Stimulated activated CD8-positive, alpha-beta memory T cell treated with anti-CD3 and anti-CD28 coated beads, Interleukin-12 subunit alpha, Interleukin-12 subunit beta, amount 100 ng/mL, for 4 hours (primary cell): ENCODE data around the gene HOXB6.

ENCODE experiments used
- DNase-seq: peaks from one replicate; pipeline ENCODE4 v3.0.0-alpha.2; 2020; ENCODE audit warnings: low read depth

HOXB6 gene

DNA sequence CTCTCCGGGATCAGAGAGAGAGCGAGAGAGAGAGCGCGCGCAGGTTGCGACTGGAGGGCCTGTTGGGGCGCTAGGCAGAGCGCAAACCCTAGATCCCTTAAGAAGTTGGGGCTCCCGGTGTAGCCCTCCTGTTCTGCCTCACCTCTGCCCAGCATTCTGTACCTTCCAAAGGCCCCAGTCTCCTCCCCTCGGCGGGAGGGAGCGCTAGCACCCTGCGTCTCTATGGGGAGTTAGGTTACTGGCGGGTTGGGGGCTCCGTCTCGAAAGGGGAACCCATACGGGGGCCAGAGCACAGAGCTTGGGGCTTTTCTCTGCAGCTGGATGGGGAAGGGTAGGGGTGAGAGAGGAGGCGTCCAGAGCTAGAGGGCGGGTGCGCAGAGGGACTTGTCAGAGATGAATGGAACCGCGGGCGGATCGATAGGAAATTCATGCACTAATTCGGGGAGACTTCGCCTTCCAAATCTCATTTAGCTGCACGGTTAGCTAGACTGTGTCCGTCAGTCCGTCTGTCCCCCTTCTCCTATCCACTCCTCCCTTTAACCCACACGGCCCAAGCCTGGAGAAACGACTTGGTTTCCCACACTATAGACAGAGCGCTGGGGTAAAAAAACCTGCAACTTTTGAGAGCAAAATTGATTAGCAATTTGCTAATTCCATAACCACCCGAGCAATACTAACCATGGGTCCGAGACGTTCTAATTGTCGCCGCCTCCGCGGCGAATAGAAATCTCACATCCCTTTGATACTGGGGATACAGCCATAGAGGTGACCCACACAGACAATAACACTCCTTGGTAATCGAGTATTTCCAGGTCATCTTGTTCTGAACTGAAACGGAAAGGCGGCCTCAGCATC, 25.9 kb downstream of the HOXB6 start:
- no peak for DNase-seq

DNA sequence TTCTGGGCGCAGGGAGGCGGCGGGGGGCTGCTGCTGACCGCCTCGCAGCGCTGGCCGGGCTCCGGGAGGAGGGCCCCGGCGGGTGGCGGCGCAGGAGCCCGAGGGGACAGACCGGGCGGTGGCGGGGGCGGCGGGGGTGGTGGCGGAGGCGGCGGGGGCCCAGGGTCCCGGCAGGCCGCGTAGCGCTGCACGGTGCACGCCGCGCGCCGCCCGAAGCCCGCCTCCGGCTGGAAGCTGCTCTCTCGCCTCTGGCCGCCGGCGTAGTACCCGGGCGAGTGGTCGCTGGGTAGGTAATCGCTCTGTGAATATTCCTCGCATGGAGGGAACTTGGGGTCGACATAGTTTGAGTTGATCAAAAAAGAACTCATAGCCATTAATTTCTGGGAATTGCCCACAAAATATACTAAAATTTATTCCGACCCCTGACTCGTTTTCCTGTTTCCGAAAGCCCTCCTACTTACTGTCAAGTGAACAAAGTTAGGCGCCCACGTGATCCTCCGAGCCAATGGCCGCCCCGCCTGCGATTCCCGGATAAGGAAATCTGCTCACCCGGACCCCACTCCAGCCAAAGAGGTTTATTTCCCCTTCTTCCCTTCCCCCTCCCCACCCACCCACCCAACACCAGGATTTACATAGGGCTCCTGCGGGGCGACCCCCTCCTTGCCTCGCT, 26.7 kb downstream of the HOXB6 start, which contains the start of gene HOXB4:
Gene HOXB4 (minus strand): TSS at position 405 of the 670 bp plus-strand sequence. CDS start 31 bp downstream, at position 374.
- no peak for DNase-seq

DNA sequence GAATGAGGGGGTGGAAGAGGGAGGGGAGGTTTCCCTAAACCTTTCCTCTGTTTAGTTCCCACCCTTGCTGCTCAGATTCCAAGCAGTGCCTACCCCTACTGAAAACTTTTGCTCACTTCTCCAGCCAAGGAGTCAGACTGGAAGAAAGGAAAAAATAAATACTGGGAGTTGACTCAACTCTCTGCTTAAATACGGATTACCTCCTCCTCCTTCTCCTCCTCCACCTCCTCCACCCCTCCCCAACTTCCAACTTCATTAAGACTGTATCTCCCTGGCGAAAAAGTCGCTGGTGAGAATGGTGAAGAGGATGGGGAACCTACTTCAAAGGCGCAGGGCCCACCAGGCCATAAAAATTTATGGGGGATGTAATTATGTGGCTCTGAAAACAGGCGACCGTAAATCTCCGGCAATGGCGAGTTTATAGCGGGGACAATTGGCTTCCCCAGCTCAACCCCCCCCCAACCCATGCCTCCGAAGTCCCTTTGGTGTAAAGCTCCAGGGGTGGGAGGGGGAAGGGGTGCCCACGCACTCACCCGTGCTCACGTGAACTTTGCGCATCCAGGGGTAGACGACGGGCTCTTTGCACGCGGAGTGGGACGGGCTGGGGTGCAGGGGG, 27.3 kb downstream of the HOXB6 start:
- no peak for DNase-seq

DNA sequence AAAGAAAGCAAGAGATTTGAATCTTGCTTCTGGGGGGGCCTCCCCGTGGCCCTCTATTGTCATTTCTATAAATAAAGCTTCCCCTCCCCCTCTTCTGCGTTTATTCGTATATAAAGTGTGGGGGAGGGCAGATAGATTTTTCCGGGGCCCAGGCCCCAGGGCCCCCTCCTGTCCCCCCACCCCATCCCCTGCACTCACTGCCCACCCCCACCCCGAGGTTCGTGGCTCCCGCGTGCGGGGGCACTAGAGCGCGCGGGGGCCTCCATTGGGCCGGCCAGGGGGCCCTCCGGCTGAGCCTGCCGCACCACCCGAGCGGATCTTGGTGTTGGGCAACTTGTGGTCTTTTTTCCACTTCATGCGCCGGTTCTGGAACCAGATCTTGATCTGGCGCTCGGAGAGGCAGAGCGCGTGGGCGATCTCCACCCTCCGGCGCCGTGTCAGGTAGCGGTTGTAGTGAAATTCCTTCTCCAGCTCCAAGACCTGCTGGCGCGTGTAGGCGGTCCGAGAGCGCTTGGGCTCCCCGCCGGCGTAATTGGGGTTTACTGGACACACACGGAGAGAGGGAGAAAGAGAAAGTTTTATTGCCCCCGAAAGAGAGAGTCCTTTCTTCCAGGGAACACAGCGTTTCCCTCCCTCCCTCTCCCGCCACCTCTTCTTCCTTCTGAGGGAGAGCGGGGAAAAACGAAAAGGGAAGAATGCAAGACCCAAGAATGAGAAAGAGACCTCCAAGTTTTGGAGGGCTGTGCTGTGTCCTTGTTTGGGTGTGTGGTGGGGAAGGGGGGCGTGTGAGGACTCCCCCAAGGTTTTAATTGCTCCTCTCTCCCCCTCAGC, 28.1 kb downstream of the HOXB6 start:
- no peak for DNase-seq

DNA sequence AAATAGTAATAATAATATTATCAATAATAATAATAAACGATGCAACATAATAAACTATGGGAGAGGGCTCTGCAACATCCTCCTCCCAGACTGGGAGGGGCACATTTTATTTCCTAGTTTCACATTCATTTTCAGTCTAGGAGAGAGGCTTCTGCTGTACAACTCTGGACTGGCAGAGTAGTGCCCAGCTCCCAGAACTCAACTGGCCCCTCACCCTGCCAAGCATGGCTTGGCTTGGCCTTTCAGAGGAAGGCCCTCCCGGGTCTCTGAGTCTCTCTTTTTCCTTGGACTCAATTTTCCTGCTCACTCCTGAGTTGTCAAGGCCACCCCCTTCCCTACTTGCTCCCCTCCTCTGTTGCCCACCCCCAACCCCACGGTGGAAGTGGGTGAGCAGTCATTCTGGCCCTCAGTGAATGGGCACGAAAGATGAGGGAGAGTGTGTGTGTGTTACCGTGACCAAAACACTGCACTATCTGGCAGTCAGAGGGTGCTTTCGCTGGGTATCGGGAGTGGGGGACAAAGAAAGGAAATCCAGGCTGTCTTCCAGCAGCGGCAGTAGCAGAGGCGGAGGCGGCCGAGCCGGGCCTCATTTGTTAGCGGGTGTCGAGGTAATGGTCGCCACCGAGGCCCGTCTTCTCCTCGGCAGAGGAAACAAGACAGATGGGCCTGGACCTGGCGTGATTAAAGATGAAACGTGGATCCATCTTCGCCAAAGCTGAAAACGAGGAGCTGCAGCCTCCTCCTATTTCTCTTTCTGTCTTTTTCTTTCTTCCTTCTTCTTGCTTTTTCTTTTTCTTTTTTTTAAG, 28.9 kb downstream of the HOXB6 start:
- DNase-seq = no peak

DNA sequence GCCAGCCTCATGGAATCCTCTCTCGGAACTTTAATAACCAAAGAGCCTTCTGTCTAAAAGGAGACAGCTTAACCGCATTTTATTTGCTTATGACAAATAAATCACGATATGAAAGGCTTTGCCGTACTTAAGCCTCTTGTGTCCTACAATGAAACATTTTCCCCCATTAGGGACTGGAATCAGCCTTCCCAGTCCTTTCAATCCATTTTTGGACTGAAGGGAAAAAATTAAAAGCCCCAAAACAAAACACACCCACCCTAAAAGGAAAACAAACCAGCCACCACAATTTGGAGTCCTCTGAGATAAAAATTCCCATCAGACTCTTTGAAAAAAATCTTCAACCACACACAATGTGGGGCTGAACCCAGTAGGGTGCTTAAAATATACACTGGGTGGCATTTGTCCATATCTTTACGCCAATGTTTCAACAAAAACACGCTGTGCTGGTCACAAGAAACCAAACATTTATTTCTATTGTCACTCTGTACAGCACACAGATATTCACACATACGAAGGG, 29.7 kb downstream of the HOXB6 start:
- no peak for DNase-seq

DNA sequence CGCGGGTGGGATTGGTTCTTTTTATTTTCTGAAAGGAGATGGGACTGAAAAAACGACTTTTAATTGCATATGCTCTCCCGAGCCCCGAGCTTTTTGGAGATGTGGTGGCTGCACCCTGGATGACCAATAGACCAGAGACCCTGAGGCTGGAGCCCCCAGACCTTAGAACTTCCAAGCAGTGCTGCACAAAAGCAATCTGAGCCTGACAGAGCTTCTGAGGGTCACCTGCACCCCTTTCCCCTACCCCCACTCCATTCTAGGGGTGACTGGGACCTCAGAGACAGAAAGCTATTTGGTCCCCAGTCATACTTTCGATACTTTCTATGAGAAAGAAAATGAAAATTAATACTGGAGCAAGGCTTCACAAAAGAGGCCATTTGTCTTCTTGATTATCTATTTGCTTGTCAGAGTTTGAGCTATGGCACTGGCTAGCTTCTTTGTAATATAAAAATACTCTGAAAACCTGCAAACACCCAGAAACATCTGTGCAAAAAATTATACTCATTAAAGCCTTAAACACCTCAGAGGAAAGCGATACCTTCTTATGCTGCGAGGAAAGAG, 30.2 kb downstream of the HOXB6 start:
- DNase-seq = no peak

DNA sequence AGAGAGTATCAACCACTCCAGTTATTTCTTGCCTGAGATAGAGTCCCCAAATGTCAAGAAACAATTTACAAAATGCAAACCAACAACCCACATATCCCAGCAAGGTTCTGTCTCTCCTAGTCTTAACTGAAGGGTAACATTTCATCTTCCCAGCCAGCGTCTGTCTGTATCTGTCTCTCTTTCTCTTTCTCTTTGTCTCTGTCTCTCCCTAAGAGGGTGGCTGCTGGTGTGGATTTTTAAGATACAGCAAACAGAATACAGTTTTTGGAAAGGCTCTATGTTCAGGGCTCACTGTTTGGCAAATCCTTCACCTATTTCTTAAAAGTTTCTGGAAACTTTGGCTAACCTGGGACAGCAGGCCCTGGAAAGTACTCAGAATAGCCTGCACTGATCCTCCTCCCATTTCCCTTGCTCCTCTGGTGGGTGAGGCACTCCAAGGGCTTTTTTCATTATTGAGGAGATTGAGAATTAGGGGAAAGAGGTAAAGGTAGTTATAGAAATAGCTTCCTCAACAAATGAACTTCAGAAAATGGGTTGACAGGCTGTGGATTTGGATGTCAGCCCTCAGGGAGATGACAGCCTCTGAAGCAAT, 32.9 kb downstream of the HOXB6 start:
- no peak for DNase-seq

DNA sequence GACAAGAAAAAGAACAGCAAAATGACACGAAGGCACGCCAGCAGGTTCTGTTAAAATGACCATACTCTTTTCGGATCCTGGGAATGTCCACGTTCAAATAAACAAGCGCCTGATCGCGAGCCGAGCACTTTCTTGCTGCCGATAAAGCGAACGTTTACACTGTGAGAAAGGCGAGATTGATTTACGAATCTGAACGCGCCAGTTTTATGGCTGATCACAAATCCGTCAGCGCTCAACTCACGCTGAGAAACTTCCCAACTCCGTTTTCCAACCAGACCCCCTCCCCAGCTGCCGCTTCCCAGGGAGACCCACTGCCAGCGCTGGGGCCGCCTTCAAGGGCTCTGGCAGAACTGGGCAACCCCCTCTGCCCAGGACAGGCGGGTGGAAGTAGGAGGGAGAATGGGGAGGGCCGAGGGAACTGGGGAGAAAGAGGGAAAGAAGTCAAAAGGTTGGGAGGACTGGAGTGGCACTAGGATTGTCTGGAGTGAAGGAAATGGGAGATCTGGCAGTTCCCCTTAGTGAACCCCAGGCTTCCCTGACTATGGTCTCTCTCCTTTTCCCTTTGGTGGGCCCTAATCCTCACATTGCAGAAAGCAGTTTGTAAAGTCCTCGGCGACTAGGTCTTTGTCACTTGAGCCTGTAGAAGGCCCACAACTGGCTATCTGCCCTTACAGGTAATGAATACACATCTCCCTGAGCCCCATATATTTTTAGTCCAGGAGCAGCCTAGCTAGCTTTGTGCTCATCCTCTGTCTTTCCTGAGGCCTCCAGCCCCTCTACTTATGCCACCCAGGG, 33.6 kb downstream of the HOXB6 start:
- no peak for DNase-seq

DNA sequence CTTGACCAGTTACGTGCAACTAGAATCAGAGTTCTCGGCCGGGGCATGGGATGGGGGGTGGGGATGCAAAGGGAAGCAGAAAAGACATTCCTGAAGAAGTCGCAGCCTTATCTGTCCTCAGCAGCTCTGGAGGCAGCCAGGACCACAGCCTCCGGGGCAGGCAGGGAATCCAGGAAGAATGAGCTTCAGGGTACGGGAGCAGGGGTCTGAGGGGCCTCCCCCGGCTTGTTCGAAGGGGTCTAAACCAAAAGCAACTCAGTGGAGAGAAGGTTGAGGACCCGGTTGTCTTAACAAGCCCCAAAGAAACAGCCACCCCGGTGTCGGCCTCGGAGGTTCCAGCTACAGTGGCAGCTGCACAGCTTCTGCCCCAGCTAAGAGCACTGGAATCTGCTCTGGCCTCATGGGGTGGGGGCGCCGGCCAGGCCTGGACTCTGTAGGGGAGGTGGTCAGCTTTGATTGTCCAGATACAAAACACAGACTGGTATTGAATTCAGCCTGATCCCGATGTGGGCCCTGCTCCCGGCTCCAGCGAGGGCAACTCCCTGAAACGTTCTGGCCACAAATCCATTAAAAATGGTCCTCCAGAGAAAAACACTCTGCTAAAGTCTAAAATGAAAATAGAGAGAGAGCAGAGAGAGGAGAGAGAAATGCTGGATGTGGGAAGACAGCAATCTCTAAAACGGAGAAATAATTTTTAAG, 34.3 kb downstream of the HOXB6 start:
- no peak for DNase-seq

DNA sequence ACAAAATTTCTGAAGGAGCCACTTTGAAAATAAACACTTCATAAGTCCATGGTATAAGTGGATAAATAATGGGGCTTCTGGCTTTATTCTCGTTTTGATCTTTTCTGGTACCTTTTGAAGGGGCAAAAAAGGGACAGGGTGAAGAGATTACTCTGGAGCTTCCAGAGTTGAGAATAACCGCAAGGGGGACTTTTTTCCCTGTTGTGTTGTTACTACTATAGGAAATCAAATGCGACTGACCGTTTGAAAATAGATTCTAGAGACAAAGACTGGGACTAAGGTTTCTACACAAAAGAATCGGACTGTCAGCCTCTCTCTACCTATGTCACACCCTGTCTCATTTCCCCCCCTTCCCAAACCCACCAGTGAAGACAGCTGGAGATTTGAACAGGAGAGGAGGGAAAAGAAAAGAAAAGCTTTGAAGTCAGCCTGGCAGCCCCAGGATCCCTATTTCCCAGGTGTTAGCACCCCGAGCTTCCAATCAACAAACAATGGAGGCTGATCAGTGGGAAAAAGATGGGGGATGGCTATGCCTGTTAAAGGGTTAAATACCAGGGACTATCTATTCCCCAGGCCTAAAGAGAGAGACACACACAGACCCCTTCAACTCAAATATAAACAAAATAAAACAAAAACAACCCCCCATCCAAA, 35.0 kb downstream of the HOXB6 start:
- no peak for DNase-seq

DNA sequence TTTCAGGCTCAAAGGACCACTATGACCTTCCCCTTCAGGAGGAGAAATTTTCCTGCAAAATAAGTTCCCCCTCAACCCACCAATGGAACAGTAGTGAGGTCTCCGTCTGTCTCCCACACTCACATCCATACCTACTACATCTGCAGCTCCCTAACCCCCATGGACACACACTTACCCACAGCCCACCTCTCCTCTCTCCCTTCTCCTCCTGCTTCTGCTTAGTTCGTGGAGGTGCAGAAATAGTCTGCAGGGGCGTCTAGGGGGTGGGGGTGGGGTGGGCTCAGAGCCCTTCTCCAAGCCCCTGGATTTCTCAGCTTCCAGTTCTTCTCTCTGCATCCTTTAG, 35.6 kb downstream of the HOXB6 start:
- DNase-seq = no peak

DNA sequence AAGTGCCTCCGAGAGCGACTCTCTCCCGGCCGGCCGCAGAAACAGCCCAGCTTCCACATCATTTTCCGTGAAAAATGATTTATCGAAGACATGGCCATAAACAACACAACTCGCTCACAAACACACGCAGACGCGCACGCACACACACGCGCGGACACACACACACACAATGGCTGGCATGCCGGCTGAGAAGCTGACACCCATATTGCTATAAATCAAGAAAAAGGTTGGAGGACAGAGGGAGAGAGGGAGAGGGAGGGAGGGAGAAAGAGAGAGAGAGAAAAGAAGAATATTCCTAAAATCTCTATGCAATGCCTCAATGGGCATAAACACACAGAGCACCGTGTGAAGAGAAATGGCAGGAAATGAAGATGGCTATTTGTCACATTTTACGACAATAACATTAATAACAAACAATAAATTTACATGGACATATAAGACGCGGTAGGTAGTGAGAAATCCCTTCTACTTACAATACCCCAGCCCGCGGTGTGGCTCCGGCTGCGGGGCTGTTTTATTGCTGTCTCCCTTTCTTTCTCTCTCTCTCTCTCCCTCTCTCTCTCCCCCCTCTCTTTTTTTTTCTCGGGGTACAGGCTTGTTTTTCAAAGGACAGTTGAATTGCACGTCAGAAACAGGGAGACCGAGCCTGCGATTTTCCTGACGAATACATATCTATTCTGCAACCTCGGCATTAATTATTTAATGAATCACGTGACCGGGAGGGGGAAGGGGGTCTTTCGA, 36.1 kb downstream of the HOXB6 start:
- DNase-seq = no peak

DNA sequence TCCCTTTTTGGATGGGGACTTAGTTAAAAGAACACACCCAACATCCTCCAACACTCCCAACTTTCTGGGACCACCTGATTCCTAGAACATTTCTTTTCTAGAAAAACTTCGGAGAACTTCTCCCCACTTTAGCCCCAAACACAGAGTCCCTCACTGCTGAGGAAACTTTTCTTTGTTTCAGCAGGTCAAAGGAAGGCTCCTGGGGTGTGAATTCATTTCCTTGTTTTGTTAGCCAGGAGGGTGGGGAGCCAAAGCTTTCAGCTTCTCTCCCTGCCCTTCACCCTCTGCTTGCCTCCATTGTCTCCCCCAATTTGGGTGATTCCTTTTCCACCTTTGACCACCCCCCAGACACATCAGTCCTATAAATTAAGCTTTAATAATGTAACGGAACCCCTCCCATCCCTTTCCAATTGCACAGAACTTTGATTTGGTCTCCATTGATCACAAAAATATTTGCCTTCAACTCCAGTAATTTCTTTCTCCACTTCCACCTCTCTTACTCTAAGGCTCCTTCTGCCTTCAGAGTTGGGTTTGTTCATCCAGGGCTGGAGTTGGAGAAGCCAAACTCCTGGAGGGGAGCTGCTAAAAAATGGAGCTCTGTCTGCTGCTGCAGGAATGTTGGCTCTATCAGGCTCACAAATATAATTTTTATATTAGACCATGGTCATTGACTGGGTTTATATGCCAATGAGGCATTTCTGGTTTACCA, 37.0 kb downstream of the HOXB6 start:
- DNase-seq = no peak

DNA sequence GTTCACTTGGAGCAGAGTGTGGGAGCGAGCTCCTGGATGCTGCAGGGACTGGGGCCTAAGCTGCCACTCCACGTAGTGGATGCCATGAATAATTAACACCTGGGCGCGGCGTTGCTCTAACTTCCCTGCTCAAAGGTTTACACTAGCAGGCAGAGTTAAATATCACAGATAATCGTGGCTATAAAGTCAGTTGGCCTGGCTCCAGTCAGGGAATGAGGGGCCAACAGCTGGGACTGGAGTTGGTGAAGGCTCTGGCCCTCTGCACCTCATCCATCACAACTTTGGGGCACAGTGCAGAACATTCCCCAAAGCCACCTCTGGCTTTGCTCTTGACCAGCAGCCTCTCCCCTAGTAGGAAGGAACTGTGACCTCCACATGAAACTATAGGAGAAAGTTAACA, 37.6 kb downstream of the HOXB6 start:
- no peak for DNase-seq

DNA sequence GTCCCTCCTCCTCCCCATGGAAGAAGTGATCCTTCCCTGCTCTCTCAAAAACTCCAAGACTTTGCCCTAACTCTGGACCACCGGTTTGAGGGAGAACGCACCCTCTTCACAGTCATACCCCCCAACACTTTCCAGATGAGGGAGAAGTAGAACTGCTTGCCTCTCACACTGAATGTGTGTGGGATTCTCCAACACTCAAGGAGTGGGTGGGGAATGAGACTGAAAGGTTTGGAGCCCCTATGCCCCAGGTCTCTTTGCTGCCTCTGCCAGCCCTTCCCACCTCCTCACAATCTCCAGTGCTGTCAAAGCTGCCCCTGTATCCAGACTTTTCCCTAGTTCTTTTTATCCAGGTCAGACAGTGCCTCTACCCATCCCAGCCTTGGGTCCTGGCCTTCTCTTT, 38.1 kb downstream of the HOXB6 start:
- DNase-seq = no peak
